Thyroid gland (tissue), 4 donors: ENCODE results near the gene SIRT4.

Experiments used
- CTCF ChIP-seq, 6 experiments: fragments of 200-600 bp in 3 of 6; fragments of 450-650 bp in 3 of 6; sonication (generic) in 3 of 6; IDR thresholded peaks; one replicate each; pipeline ENCODE4 v1.5.1; 2016 to 2019; ENCODE audit warnings: antibody characterized with exemption in 6 of 6, mild to moderate bottlenecking in 2 of 6, inconsistent platforms in 1 of 6, moderate library complexity in 1 of 6
- POLR2A ChIP-seq, 2 donors: fragments of 450-650 bp; IDR thresholded peaks; one replicate each; pipeline ENCODE4 v1.6.1; 2017; ENCODE audit warnings: antibody characterized with exemption in 2 of 2, mild to moderate bottlenecking in 2 of 2, moderate library complexity in 1 of 2

- no peak for TF ChIP-seq CTCF (IDR thresholded peaks at IDR 0.05)
- no peak for TF ChIP-seq POLR2A (IDR thresholded peaks at IDR 0.05)
Measured at GRCh38 chr12:120323772-120324171, 21.7 kb downstream of the SIRT4 start.
